Adrenal gland (tissue), 12 donors: Measurements from ENCODE around the gene ZNF384. TPM values are rescaled to one million over a fixed set of nuclear protein-coding genes. Genes with fewer than 3 reads are reported as not detected.

ENCODE experiments used
- DNase-seq, 7 donors: peaks; one replicate each; pipeline ENCODE4 v3.0.0-alpha.2; 2019 to 2020
- H3K27ac ChIP-seq, 5 donors: fragments of 200-600 bp; sonication (generic) in 4 of 5; 1 replicate in 3 of 5; 2 replicates in 2 of 5; pipeline versions ENCODE4 v1.5.1 to v1.8.0; 2016 to 2020; ENCODE audit warnings: mild to moderate bottlenecking in 1 of 5
- H3K27me3 ChIP-seq: fragments of 200-600 bp; 2 replicates; pipeline ENCODE4 v1.8.0; 2021
- H3K36me3 ChIP-seq, 2 donors: fragments of 200-600 bp; replicated peaks in 1 of 2; 1 replicate in 1 of 2; 2 replicates in 1 of 2; pipeline versions ENCODE4 v1.5.1 to v1.8.0; 2018 to 2022
- H3K4me1 ChIP-seq, 2 donors: fragments of 200-600 bp; replicated peaks in 1 of 2; 1 replicate in 1 of 2; 2 replicates in 1 of 2; pipeline versions ENCODE4 v1.5.1 to v1.8.0; 2018 to 2021
- H3K4me3 ChIP-seq, 4 donors: fragments of 200-600 bp; sonication (generic) in 3 of 4; one replicate each; pipeline ENCODE4 v1.5.1; 2016 to 2018
- H3K9me3 ChIP-seq, 3 donors: fragments of 200-600 bp; sonication (generic) in 1 of 3; replicated peaks in 1 of 3; 1 replicate in 2 of 3; 2 replicates in 1 of 3; pipeline versions ENCODE4 v1.5.1 to v1.8.0; 2016 to 2021
- CTCF ChIP-seq, 6 experiments: fragments of 450-650 bp in 4 of 6; fragments of 200-600 bp in 2 of 6; sonication (generic) in 1 of 6; IDR thresholded peaks; 1 replicate in 5 of 6; 2 replicates in 1 of 6; pipeline versions ENCODE4 v1.5.1 to v1.8.0; 2016 to 2021; ENCODE audit warnings: antibody characterized with exemption in 6 of 6, mild to moderate bottlenecking in 2 of 6, moderate library complexity in 1 of 6
- POLR2A ChIP-seq, 2 donors: fragments of 450-650 bp; IDR thresholded peaks; one replicate each; pipeline ENCODE4 v1.6.1; 2017; ENCODE audit warnings: antibody characterized with exemption in 2 of 2, mild to moderate bottlenecking in 2 of 2, moderate library complexity in 1 of 2
- WGBS, 4 donors: extraction: QIAGEN DNeasy Blood & Tissue Kit in 2 of 4; methylation state at CpG; one replicate each; pipeline versions ENCODE4 v1.1.5 to v1.1.7; 2013 to 2017; 5-methylcytosine and 5-hydroxymethylcytosine counted together
- intact Hi-C, 2 donors: fragments of 100-400 bp; cut with DNase I; formaldehyde crosslinking; loops; one replicate each; pipeline versions ENCODE4 v1.14.1 to v1.15.0; 2022 to 2023
- polyA plus RNA-seq, 3 donors: library from polyadenylated mRNA; stranded (reverse); fragments of 200-250 nt in 2 of 3; fragments of 350-450 nt in 1 of 3; fragmentation: Illumina TruSeq in 1 of 3; extraction: RNeasy Lipid Tissue Mini Kit (QIAGEN cat#74804) in 1 of 3; gene quantifications; one replicate each; pipeline ENCODE4 v1.2.3, GENCODE V29; 2013 to 2014
- total RNA-seq, 9 donors: library from RNA; depleted of rRNA in 4 of 9; stranded (reverse); fragments of >200 nt in 4 of 9; fragments of 120-200 nt in 1 of 9; fragmentation: NEBNext Ultra II Directional in 1 of 9; extraction: Animal tissue kit (Norgen Biotek cat#: 25700) in 1 of 9; gene quantifications; one replicate each; pipeline versions ENCODE4 v1.1.0 to v1.2.4, GENCODE V29; 2013 to 2023
- donor health status: healthy with polysubstance abuse.
- donor health status: Bipolar disorder and iron deficiency.
- donor health status: DM: yes; HTN: yes; CAD: no.
- donor health status: DM: no; HTN: no; CAD: no.
- donor health status: DM: no; HTN: no; CAD: no.
- donor health status: DM: yes; HTN: yes; CAD: no.

Gene ZNF384
- total and polyA plus RNA-seq, 12 donors, result 19.9 to 71.2 (median 47.5) TPM

- Histone ChIP-seq H3K4me3 (no peak overlapping the region), H3K9me3 (no peaks in the 10 kb centered on the region), H3K27me3 (peaks cover 48% of the 10 kb centered on the region), H3K4me1 (peaks cover 5 to 9% of the 10 kb centered on the region in 2 donors), H3K27ac (no peak overlapping the region), H3K36me3 (no peaks in the 10 kb centered on the region)
- peak in 5 of 7 donors; percentile 26 to 73 (median 59) for DNase-seq
- TF ChIP-seq CTCF (IDR thresholded peaks at IDR 0.05) (peak in 5 of 6 experiments; percentile 37 to 49 (median 42)), POLR2A (IDR thresholded peaks at IDR 0.05) (no peak)
- intact Hi-C loops, result loop anchor here in 1 of 2 donors (2.0 to 5.0 kb wide), 2 partner anchors 15 to 35 kb away; partner anchors contain the start of gene ING4
- WGBS, 4 donors, result 57 to 71% (median 66%) methylated on average over 10 to 17 of the region's 17 CpGs
Measured at GRCh38 chr12:6697584-6698351, 8.6 kb upstream of the ZNF384 start.

GRCh38 chr12:6696690-6697583, 7.8 kb upstream of the ZNF384 start:
- Histone ChIP-seq H3K4me1 (peaks cover 5 to 9% of the 10 kb centered on the region in 2 donors), H3K4me3 (no peak overlapping the region), H3K36me3 (no peaks in the 10 kb centered on the region), H3K27me3 (peaks cover 42% of the 10 kb centered on the region), H3K27ac (no peak overlapping the region), H3K9me3 (no peaks in the 10 kb centered on the region)
- intact Hi-C loops, result loop anchor here in 1 of 2 donors (5.0 kb wide), 1 partner anchor 35 kb away; the partner anchor contains the start of gene ING4
- TF ChIP-seq CTCF (IDR thresholded peaks at IDR 0.05) (no peak), POLR2A (IDR thresholded peaks at IDR 0.05) (no peak)
- DNase-seq, result no peak
- WGBS, 4 donors, result 58 to 74% (median 70%) methylated on average over 10 to 17 of the region's 17 CpGs

GRCh38 chr12:6695313-6696045, 6.3 kb upstream of the ZNF384 start:
- H3K4me3 ChIP-seq, result no peak overlapping the region
- TF ChIP-seq POLR2A (IDR thresholded peaks at IDR 0.05), result no peak
- no peak for TF ChIP-seq CTCF (IDR thresholded peaks at IDR 0.05)
- H3K9me3 ChIP-seq, result no peaks in the 10 kb centered on the region
- 54 to 69% (median 65%) methylated on average over 3 to 11 of the region's 11 CpGs for WGBS, 4 donors
- peaks cover 28% of the 10 kb centered on the region for H3K27me3 ChIP-seq
- intact Hi-C loops, result loop anchor here in 1 of 2 donors (5.0 kb wide), 1 partner anchor 33 kb away; the partner anchor contains the start of gene ING4
- no peak for DNase-seq
- H3K27ac ChIP-seq, result no peak overlapping the region
- H3K4me1 ChIP-seq, result peaks cover 9% of the 10 kb centered on the region in 2 donors
- H3K36me3 ChIP-seq, result no peaks in the 10 kb centered on the region
